Activated naive CD8-positive, alpha-beta T cell treated with anti-CD3 and anti-CD28 coated beads, Interleukin-2, amount 50 U/mL, for 16 hours (primary cell): ENCODE results near the gene TRAPPC4.
"Not testable (repeated sequence)": the region's sequence is repeated elsewhere in the genome, so short reads cannot be mapped to it uniquely, and the experiment has no call there.

Experiments
- DNase-seq: peaks from one replicate; pipeline ENCODE4 v3.0.0-alpha.2; 2020; ENCODE audit warnings: low read depth, low spot score

TRAPPC4 gene

GRCh38 chr11:119014209-119014924 is 4.2 kb upstream of the TRAPPC4 start:
- no peak for DNase-seq

GRCh38 chr11:119015054-119015611 is 3.4 kb upstream of the TRAPPC4 start:
- no peak for DNase-seq

GRCh38 chr11:119016216-119017009 is 2.2 kb upstream of the TRAPPC4 start:
- DNase-seq, result no peak

- not testable (repeated sequence) for DNase-seq
These were observed 1.2 kb upstream of the TRAPPC4 start for GRCh38 chr11:119017377-119017776.

GRCh38 chr11:119019996-119020395 is 1.4 kb downstream of the TRAPPC4 start:
- no peak for DNase-seq

GRCh38 chr11:119021631-119022030 is 3.1 kb downstream of the TRAPPC4 start:
- DNase-seq, result no peak

GRCh38 chr11:119023741-119024140 is 5.2 kb downstream of the TRAPPC4 start:
- DNase-seq, result no peak

- no peak for DNase-seq
These were observed 6.0 kb downstream of the TRAPPC4 start for GRCh38 chr11:119024430-119025098.

GRCh38 chr11:119025099-119025473 is 6.5 kb downstream of the TRAPPC4 start:
- DNase-seq, result no peak

- DNase-seq, result no peak
These were observed 7.0 kb downstream of the TRAPPC4 start for GRCh38 chr11:119025541-119025940.

- no peak for DNase-seq
These were observed 7.6 kb downstream of the TRAPPC4 start for GRCh38 chr11:119025978-119026766.

- no peak for DNase-seq
These were observed 8.4 kb downstream of the TRAPPC4 start for GRCh38 chr11:119026970-119027369.

- DNase-seq, result no peak
These were observed 9.2 kb downstream of the TRAPPC4 start for GRCh38 chr11:119027561-119028345.

- no peak for DNase-seq
These were observed 9.9 kb downstream of the TRAPPC4 start for GRCh38 chr11:119028346-119029068.

GRCh38 chr11:119029069-119029339 is 10.4 kb downstream of the TRAPPC4 start:
- DNase-seq, result no peak

GRCh38 chr11:119029340-119030028 is 10.9 kb downstream of the TRAPPC4 start:
- DNase-seq, result peak; percentile 30

GRCh38 chr11:119030029-119030328 is 11.4 kb downstream of the TRAPPC4 start:
- no peak for DNase-seq

- DNase-seq, result peak; percentile 91
These were observed 11.9 kb downstream of the TRAPPC4 start, which contains the start of gene SLC37A4 for GRCh38 chr11:119030329-119031047. SLC37A4 (minus strand) TSS chr11:119030877.

GRCh38 chr11:119031912-119032280 is 13.3 kb downstream of the TRAPPC4 start:
- DNase-seq, result no peak
